Stimulated activated effector memory CD8-positive, alpha-beta T cell treated with anti-CD3 and anti-CD28 coated beads, Interleukin-12 subunit alpha, Interleukin-12 subunit beta, amount 100 ng/mL, for 72 hours (primary cell): ENCODE results near the gene RTKN.
A peak's percentile ranks its signal among the peaks of the same experiment; 100 is the strongest.

ENCODE experiments used
- ATAC-seq: fragments of 150-1000 bp; cut with Tn5 transposase; 2 replicates; pipeline ENCODE4 v1.10.0; 2021
- DNase-seq, 2 donors: peaks; one replicate each; pipeline ENCODE4 v3.0.0; 2021 to 2022; ENCODE audit warnings: low spot score in 2 of 2
- H3K27ac Mint-ChIP-seq: one replicate; pipeline ENCODE4 v1.8.0; 2022; ENCODE audit warnings: mild to moderate bottlenecking, mixed read lengths
- H3K36me3 Mint-ChIP-seq: one replicate; pipeline ENCODE4 v1.8.0; 2022; ENCODE audit warnings: mild to moderate bottlenecking, mixed read lengths
- H3K4me1 Mint-ChIP-seq: one replicate; pipeline ENCODE4 v1.8.0; 2022; ENCODE audit warnings: mixed read lengths
- H3K4me3 Mint-ChIP-seq: one replicate; pipeline ENCODE4 v1.8.0; 2022; ENCODE audit warnings: mild to moderate bottlenecking, mixed read lengths
- H3K9me3 Mint-ChIP-seq: one replicate; pipeline ENCODE4 v1.8.0; 2022; ENCODE audit warnings: mixed read lengths

RTKN gene

GRCh38 chr2:74391209-74391579 lies 50.5 kb downstream of the RTKN start:
- no peak for DNase-seq
- no peaks in the 10 kb centered on the region for H3K4me1 Mint-ChIP-seq
- H3K36me3 Mint-ChIP-seq = no peaks in the 10 kb centered on the region
- peak; percentile 16 for ATAC-seq
- no peaks in the 10 kb centered on the region for H3K9me3 Mint-ChIP-seq
- peak overlapping the region; percentile 75 for H3K4me3 Mint-ChIP-seq
- H3K27ac Mint-ChIP-seq = peak overlapping the region; percentile 97

DNA sequence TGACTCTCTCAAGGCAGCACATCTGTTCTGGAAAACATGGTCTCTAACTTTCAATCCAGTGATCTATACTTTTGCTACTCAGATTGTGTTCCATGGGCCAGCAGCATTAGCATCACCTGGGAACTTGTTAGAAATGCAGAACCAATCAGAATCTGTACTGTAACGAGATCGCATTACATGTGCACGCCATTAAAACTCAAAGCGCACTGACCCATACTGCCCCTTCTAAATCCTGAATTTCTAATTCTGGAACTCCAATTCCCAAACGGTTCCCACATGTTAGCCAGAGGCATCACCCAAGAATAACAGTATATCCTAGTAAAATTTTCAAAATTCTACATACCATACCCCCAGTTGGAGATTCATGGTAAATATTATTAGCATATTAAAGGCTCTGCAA lies 51.1 kb downstream of the RTKN start:
- Mint-ChIP-seq H3K4me3 (peak overlapping the region; percentile 75), H3K27ac (no peak overlapping the region), H3K36me3 (no peaks in the 10 kb centered on the region), H3K4me1 (no peaks in the 10 kb centered on the region), H3K9me3 (no peaks in the 10 kb centered on the region)
- ATAC-seq (no peak), DNase-seq (no peak)

GRCh38 chr2:74387346-74387745 lies 54.4 kb downstream of the RTKN start:
- H3K36me3 Mint-ChIP-seq = peaks cover 4% of the 10 kb centered on the region
- no peaks in the 10 kb centered on the region for H3K4me1 Mint-ChIP-seq
- no peak overlapping the region for H3K4me3 Mint-ChIP-seq
- no peak overlapping the region for H3K27ac Mint-ChIP-seq
- peak; percentile 90 for ATAC-seq
- no peak for DNase-seq
- no peaks in the 10 kb centered on the region for H3K9me3 Mint-ChIP-seq

GRCh38 chr2:74385396-74385795 lies 56.3 kb downstream of the RTKN start:
- ATAC-seq = no peak
- Mint-ChIP-seq H3K9me3 (no peaks in the 10 kb centered on the region), H3K27ac (no peak overlapping the region)

GRCh38 chr2:74384051-74384450 lies 57.7 kb downstream of the RTKN start:
- peaks cover 6% of the 10 kb centered on the region for H3K36me3 Mint-ChIP-seq
- ATAC-seq = no peak
- no peak overlapping the region for H3K4me3 Mint-ChIP-seq
- no peak for DNase-seq
- H3K9me3 Mint-ChIP-seq = no peaks in the 10 kb centered on the region
- H3K27ac Mint-ChIP-seq = peak overlapping the region; percentile 39
- peaks cover 30% of the 10 kb centered on the region for H3K4me1 Mint-ChIP-seq

More at GRCh38 chr2:74385396-74385795, 56.3 kb downstream of the RTKN start:
- DNase-seq = no peak
- H3K4me3 Mint-ChIP-seq = no peak overlapping the region
- H3K36me3 Mint-ChIP-seq = peaks cover 6% of the 10 kb centered on the region
- H3K4me1 Mint-ChIP-seq = peaks cover 16% of the 10 kb centered on the region

GRCh38 chr2:74383254-74383653 lies 58.5 kb downstream of the RTKN start:
- peaks cover 9% of the 10 kb centered on the region for H3K36me3 Mint-ChIP-seq
- no peak for DNase-seq

GRCh38 chr2:74381751-74382150 lies 60.0 kb downstream of the RTKN start:
- Mint-ChIP-seq H3K4me1 (peaks cover 44% of the 10 kb centered on the region), H3K27ac (peak overlapping the region; percentile 43), H3K36me3 (peaks cover 19% of the 10 kb centered on the region), H3K4me3 (no peak overlapping the region), H3K9me3 (no peaks in the 10 kb centered on the region)
- ATAC-seq (no peak), DNase-seq (no peak)

More at GRCh38 chr2:74383254-74383653, 58.5 kb downstream of the RTKN start:
- Mint-ChIP-seq H3K9me3 (no peaks in the 10 kb centered on the region), H3K4me3 (no peak overlapping the region), H3K4me1 (peaks cover 38% of the 10 kb centered on the region), H3K27ac (peak overlapping the region; percentile 39)
- no peak for ATAC-seq

DNA sequence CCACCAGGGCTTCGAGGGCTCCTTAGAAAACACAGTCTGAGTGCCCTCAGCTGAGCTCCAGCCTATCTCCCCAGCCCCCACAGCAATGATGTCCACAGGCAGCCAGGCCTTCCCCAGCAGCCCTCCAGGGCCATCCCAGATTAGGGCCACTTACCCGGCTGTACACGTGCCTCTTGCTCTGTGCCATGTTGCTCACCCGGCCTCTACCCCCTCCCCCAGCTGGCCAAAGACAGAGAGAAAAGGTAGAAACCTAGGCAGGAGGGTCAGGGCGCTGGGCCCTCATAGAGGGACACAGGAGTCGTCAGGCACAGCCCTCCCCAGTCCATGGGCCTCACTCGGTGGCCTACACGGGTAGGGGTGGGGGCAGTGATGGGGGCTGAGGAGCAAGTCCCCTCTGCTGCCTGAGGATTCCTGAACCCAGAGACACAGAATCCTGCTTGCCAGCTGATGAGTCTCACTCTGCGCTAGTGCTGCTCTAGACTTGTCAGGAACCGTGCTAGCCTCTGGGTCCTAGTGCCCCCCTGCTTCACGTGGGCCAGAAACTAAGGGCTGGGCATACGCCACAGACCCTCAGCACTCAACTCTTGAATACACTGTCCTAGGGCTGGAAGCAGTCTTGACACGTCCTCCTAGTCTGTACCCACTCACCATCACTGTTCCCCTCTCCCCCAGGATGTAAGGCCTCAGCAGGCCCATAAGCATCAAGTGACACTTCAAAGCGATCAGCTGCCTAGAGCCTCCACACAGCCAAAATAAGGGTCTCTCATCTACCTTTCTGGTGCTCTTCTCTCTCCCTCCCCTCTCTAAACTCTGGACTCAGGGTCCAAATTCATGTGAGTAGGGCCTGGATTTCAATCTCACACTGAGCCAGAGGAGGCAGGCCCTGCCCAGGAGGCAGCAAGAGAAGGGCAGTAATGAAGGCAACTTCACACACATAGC lies 61.6 kb downstream of the RTKN start, which contains the start of gene DCTN1:
Gene DCTN1, minus strand, starts transcription at position 461 of the 939 bp plus-strand sequence. Its CDS starts 274 bp downstream, at position 187.
- Mint-ChIP-seq H3K4me3 (peak within 1 kb of the TSS; percentile 34), H3K9me3 (no peaks in the 10 kb centered on the region), H3K27ac (peak within 1 kb of the TSS; percentile 84), H3K4me1 (peaks cover 56% of the 10 kb centered on the region), H3K36me3 (peaks cover 25% of the 10 kb centered on the region)
- ATAC-seq (peak; percentile 75), DNase-seq (no peak)

- no peaks in the 10 kb centered on the region for H3K9me3 Mint-ChIP-seq
- H3K36me3 Mint-ChIP-seq = peaks cover 25% of the 10 kb centered on the region
- no peak overlapping the region for H3K4me3 Mint-ChIP-seq
- H3K4me1 Mint-ChIP-seq = peaks cover 69% of the 10 kb centered on the region
- no peak for DNase-seq
- no peak for ATAC-seq
- H3K27ac Mint-ChIP-seq = peak overlapping the region; percentile 84
These were observed 63.7 kb downstream of the RTKN start for GRCh38 chr2:74378007-74378406.

DNA sequence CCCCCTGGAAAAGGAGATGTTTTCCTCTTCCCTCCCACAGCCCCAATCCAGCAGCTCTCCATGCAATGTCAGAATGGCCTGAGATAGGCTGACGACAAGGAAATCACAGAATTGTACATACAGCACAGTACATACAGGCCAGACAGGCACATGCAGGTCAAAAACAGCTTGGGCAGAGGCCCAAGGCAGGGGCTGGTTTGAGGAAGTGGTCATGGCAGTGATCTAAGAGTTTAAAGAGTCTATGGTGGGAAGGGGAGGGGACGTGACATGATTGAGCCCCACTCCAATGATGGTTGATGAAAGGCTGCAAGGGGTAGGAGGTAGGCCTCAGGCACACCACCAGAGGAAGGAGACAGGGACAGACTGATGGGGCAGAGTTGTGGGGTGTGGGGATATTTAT lies 65.9 kb downstream of the RTKN start:
- Mint-ChIP-seq H3K9me3 (no peaks in the 10 kb centered on the region), H3K27ac (peak overlapping the region; percentile 7), H3K4me1 (peaks cover 62% of the 10 kb centered on the region), H3K36me3 (peaks cover 26% of the 10 kb centered on the region), H3K4me3 (no peak overlapping the region)
- DNase-seq = no peak
- no peak for ATAC-seq
